Pulmonary artery endothelial cell (primary cell): Measurements from ENCODE around the gene ALG3. TPM values are rescaled to one million over a fixed set of nuclear protein-coding genes. Genes with fewer than 3 reads are reported as not detected.
"Not testable (repeated sequence)": the region's sequence is repeated elsewhere in the genome, so short reads cannot be mapped to it uniquely, and the experiment has no call there.

ENCODE experiments used
- DNase-seq: peaks from one replicate; pipeline ENCODE4 v3.0.0-alpha.2; 2011; ENCODE audit warnings: low read depth, low spot score
- total RNA-seq: library from RNA; depleted of rRNA; stranded (reverse); fragments of >200 nt; gene quantifications from 2 replicates; pipeline ENCODE4 v1.2.3, GENCODE V29; 2014

Gene ALG3
- total RNA-seq: 23.6 and 25.7 TPM in 2 replicates

- peak; percentile 64 for DNase-seq
These were observed at the start of gene ALG3 for GRCh38 chr3:184248454-184249411. ALG3 (minus strand) TSS chr3:184248962; CDS start chr3:184248940, 22 bp downstream.

DNA sequence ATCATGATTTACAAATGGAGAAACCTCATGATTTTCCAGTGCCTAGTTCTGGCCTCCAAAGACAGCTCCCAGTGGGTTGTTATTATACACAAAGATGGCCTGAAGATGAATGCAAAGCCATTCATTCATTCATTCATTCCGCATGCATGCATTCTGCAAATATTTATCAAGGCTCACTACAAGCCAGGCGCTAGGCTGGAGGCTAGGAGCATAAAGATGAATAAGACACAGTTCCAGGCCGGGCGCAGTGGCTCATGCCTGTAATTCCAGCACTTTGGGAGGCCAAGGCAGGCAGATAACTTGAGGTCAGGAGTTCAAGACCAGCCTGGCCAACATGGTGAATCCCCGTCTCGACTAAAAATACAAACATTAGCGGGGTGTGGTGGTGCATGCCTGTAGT, 47.9 kb upstream of the ALG3 start:
- no peak for DNase-seq

DNA sequence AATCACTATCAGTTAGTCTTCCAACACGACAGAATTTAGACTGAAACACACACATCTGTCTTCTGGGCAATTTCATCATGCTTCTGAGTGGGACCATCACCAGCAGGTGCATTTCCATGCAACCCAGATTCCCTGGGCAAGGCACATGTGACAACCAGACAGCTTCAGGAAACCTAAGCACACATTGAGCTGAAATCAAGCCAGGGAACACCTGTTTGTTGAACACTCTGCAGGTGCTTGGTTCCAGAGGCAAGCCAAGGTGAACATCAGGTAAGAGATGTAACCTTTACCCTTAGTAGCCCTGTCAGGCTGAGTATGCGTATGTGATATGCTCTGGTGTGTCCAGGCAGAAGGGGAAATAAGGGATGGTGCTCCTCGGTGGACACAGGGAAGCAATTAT, 47.0 kb upstream of the ALG3 start:
- DNase-seq: no peak

DNA sequence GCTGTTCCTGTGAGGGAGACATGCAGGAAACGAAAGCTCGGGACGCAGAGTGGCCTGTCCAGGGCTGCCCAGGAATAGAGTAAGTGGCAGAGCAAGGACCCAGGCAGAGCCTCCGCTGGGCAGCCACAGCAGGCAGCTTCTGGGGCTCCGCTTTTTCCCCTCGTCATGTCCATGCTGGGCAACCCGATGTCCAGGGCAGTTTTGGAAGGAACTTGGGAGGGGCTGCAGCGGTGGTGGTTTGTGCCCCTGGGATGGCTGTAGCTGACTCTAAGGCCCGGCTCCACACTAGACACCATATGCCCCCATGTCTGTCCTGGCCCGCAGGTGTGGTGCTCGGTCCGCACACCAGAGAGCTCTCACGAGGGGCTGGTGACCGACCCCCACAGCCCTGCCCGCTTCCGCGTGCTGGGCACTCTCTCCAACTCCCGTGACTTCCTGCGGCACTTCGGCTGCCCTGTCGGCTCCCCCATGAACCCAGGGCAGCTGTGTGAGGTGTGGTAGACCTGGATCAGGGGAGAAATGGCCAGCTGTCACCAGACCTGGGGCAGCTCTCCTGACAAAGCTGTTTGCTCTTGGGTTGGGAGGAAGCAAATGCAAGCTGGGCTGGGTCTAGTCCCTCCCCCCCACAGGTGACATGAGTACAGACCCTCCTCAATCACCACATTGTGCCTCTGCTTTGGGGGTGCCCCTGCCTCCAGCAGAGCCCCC, 43.1 kb upstream of the ALG3 start:
- DNase-seq: no peak

DNA sequence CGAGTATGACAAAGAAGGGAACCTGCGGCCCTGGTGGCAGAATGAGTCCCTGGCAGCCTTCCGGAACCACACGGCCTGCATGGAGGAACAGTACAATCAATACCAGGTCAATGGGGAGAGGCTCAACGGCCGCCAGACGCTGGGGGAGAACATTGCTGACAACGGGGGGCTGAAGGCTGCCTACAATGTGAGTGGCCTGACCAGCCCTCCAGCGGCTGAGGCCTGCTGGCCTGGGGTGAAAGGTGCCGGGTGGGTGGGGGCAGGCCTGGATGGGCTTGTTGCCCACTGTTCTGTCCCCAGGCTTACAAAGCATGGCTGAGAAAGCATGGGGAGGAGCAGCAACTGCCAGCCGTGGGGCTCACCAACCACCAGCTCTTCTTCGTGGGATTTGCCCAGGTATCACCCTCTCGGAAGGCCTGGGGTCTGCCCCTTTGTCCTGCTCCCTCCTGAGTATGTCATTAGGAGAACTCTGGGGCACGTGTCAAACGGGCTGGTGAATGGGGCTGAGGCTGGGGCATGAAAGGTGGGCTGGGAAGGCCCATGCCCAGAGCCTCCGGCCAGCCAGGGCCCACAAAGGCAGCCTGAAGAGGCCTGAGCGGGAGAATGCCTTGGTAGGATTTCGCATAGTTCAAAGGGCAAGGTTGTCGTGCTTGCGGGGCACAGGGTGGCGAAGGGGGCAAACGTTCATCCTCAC, 42.4 kb upstream of the ALG3 start:
- DNase-seq: no peak

- DNase-seq: no peak
These were observed 41.6 kb upstream of the ALG3 start for GRCh38 chr3:184290331-184290730.

GRCh38 chr3:184289426-184289938, 40.7 kb upstream of the ALG3 start:
- no peak for DNase-seq

DNA sequence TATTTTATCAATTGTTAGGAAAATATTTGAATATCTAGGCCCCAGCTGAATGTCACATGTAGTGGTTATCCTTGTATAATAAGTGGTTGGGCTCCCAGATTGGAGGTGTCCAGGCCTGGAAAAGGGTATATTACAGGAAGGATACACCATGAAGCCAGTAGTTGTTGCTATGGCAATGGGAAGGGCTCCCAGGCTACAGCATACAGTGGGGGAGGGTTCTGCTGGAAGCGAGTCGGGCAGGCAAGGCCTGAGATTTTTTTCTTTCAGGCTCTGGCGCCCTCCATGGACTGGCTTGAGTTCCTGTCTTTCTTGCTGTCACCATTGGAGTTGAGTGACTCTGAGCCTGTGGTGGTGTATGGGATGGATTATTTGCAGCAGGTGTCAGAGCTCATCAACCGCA, 35.9 kb upstream of the ALG3 start:
- DNase-seq: peak; percentile 64

DNA sequence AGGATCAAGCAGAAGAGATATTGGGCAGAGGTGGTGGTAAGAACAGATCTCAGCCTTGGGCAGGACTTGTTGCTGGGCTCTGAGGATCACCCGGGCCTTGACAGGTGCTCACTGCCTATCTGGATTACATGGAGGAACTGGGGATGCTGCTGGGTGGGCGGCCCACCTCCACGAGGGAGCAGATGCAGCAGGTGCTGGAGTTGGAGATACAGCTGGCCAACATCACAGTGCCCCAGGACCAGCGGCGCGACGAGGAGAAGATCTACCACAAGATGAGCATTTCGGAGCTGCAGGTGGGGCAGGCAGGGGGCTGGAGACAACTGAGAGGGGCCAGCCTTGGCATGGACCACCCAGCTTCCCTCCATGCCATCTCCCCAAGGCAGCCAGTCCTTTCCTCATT, 34.9 kb upstream of the ALG3 start:
- no peak for DNase-seq

GRCh38 chr3:184282941-184283340, 34.2 kb upstream of the ALG3 start:
- DNase-seq: no peak

GRCh38 chr3:184277366-184277765, 28.6 kb upstream of the ALG3 start:
- DNase-seq: no peak

GRCh38 chr3:184275961-184276910, 27.5 kb upstream of the ALG3 start, which contains the start of gene ECE2:
ECE2 (plus strand) TSS chr3:184276022; CDS start chr3:184276154, 132 bp downstream.
- DNase-seq: no peak

DNA sequence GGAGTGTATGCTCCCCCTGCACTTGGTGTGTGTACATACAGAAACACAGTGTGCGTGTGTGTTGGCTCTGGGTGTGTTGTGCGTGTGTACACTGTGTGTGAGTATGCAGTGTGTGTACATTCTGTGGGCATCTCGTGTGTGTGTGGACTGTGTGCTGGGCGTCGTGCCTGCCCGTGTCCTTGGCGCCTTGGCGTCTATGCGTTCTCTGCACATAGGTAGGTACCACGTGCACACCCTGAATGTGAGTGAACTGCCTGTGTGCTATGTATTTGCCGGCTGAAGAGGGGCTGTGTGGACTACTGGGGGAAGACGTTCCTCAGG, 26.6 kb upstream of the ALG3 start:
- no peak for DNase-seq

DNA sequence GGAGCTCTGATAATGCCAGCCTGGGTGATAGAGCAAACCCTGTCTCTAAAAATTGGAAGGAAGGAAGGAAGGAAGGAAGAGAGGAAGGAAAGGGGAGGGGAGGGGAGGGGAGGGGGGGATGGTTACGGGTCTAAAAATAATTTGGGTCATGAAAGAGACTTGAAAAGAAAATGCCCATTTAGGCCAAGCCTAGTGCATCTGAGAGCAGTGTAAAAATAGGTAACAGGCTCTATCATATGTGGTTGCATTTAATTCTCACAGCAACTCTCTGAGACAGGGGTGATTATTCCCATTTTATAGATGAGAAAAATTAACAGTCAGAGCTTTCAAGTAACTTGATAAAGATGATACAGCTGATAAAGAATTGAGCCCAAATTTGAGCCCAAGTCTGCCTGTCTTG, 23.5 kb upstream of the ALG3 start:
- DNase-seq: no peak

DNA sequence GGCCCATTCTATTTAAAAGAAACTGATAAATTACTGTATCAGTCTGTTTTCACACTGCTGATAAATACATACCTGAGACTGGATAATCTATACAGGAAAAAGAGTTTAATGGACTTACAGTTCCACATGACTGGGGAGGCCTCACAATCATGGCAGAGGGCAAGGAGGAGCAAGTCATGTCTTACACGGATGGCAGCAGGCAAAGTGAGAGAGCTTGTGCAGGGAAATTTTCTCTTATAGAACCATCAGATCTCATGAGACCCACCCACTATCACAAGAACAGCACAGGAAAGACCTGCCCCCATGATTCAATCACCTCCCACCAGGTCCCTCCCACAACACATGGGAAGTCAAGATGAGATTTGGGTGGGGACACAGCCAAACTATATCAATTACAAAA, 18.5 kb upstream of the ALG3 start:
- DNase-seq: not testable (repeated sequence)

- no peak for DNase-seq
These were observed 14.0 kb upstream of the ALG3 start for GRCh38 chr3:184262764-184263179.

- DNase-seq: no peak
These were observed 13.3 kb upstream of the ALG3 start for GRCh38 chr3:184261854-184262763.

- no peak for DNase-seq
These were observed 12.6 kb upstream of the ALG3 start, which contains the start of gene CAMK2N2 for GRCh38 chr3:184261270-184261853. CAMK2N2 (minus strand) TSS chr3:184261553; CDS start chr3:184261285, 268 bp downstream.

GRCh38 chr3:184260724-184261269, 12.0 kb upstream of the ALG3 start:
- DNase-seq: no peak
